NCI-H2171 (cell line): ENCODE data around the gene MFAP3.
"Not testable (repeated sequence)": the region's sequence is repeated elsewhere in the genome, so short reads cannot be mapped to it uniquely, and the experiment has no call there.

ENCODE experiments used
- DNase-seq: peaks from one replicate; lab custom pipeline; 2025; lab: John Stamatoyannopoulos, UW

Gene MFAP3

GRCh38 chr5:154038707-154039457 is at the start of gene MFAP3, which contains the start of gene FAM114A2:
TSS of gene MFAP3 (plus strand) at chr5:154038967. CDS start at chr5:154049723, 10,756 bp downstream.
TSS of gene FAM114A2 (minus strand) at chr5:154038910. CDS start at chr5:154034953, 3,957 bp downstream.
- peak; percentile 70 for DNase-seq

DNA sequence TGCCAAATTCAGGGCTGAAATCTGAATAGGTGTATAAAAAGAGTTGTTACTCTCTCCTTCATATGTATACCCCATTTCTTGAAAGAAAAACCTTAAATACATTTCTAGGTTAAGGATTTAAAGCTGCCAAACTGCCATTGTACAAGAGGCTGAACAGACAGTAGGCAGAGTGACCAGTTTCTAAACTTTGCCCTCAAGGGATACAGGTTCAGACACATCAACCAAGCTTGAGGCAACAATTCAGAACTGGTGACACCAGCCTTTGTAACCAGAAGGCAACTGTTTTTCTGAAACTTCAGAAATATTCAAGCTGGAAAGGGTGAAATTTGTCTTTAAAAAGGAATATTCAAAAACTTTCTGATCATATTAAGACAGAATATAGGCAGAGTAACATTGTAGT is 47.6 kb upstream of the MFAP3 start:
- DNase-seq, result no peak

GRCh38 chr5:153998010-153998409 is 40.8 kb upstream of the MFAP3 start:
- no peak for DNase-seq

DNA sequence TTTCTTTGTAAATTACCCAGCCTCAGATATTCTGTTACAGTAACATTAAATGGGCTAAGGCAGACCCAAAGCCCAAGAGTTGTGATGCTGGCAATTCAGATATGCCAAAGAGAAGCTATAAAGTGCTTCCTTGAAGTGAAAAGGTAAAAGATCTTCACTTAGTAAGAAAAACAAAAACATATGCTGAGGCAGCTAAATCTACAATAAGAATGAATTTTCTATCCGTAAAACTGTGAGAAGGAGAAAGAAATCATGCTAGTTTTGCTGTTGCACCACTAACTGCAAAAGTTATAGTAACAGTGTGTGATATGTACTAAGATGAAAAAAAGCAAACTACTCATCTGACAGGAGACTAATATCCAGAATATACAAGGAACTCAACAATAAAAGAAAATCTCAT is 40.0 kb upstream of the MFAP3 start:
- no peak for DNase-seq

- DNase-seq, result no peak
Measured at GRCh38 chr5:153999995-154000394, 38.8 kb upstream of the MFAP3 start.

- DNase-seq, result no peak
Measured at GRCh38 chr5:154000703-154001102, 38.1 kb upstream of the MFAP3 start.

GRCh38 chr5:154002093-154002492 is 36.7 kb upstream of the MFAP3 start:
- no peak for DNase-seq

DNA sequence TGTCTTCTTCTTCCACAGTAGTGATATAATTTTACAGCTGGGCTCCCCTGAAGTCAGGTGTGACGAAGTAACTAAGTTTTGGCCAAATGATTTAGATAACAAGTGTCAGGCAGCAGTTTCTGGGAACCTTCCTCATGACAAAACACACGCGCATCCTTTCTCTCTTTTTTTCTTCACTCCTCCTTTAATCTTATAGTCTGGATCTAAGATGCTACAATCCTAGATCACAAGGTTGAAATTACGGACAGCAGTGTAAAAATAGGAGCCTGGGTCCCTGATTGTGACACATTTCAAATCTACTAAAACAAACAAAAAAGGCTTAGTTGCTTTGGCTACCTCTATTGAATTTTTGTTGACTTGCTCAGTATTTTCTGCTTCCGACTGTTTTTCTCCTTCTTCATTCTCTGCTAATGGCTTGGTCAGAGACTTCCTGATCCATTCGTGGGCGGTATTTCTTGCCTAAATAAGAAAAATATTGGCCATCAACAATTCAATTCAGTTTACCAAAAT is 36.2 kb upstream of the MFAP3 start:
- no peak for DNase-seq

GRCh38 chr5:154005648-154006047 is 33.1 kb upstream of the MFAP3 start:
- no peak for DNase-seq

GRCh38 chr5:154010660-154011059 is 28.1 kb upstream of the MFAP3 start:
- DNase-seq, result no peak

GRCh38 chr5:154015071-154015693 is 23.6 kb upstream of the MFAP3 start:
- no peak for DNase-seq

GRCh38 chr5:154018919-154019318 is 19.8 kb upstream of the MFAP3 start:
- not testable (repeated sequence) for DNase-seq

DNA sequence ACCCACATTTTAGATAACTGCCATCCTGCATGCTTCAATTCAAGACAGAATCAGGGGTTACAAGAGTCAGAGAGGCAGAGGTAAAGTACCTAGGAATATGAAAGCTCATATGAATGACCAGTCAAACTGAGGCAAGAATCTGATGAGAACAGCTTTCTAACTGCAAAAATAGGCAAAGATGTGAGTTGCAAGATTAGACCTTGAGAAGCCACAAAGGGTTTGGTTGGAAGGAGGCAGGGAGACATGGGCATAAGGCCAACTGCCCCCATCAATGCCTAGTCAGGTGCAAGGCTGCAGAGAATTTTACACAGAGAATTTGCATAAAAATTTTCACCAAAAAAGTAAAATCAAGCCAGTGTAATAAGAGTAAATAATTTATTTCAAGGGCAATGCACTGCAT is 12.8 kb upstream of the MFAP3 start:
- no peak for DNase-seq

GRCh38 chr5:154031937-154032489 is 6.8 kb upstream of the MFAP3 start:
- no peak for DNase-seq

DNA sequence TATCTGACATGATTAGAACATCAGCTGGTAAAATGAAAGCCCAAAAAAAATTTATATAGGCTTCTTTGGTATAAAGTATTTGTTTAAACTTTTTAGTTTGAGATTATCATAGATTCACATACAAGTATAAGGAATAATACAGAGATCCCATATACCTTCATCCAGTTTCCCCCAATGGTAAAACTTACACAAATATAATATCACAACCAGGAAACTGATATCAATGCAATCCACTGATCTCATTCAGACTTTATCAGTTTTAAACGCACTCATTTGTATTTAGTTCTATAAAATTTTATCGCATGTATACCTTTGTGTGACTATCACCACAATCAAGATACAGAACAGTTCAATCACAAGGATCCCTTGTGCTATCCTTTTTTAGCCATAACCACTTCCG is 3.8 kb upstream of the MFAP3 start:
- DNase-seq, result no peak

GRCh38 chr5:154038261-154038706 is 483 bp upstream of the MFAP3 start:
- no peak for DNase-seq

GRCh38 chr5:154039458-154039829 is 677 bp downstream of the MFAP3 start:
- DNase-seq, result no peak

DNA sequence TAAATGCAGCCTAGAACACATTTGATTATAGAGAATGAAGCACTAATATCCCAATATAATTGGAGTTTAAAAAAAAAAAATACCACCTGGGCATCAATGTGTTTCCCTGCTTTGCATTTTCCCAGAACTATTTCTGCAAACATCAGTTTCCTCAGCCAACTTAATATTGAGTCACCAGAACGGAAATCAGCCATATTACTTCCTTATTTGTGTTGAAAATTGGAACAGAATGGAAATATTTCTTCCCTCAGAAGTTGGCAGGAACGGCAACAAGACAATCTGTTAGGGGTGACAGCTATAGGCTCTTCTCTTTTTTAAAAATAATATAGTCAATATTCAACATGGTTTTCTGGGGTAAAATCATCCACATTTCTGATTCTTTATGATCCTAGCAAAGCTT is 4.0 kb downstream of the MFAP3 start:
- DNase-seq, result no peak

DNA sequence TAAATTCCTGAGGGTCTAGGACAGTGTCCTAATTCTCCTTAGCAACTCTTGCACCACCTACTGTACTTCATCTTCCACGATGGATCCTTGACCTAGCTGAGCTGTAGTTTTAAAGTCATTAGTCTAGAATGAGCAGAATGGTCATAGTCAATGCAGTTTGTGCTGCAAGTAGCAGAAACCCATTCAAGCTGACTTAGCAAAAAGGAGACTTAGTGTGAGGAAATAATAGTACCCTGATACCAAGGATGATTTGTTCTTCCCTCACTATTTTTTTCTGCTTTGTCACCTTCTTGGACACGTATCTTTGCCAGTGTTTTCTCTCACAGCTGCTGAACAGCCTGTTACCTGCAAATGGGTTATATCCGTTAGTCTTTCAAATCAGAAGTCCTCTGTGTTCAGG is 5.3 kb downstream of the MFAP3 start:
- DNase-seq, result no peak

DNA sequence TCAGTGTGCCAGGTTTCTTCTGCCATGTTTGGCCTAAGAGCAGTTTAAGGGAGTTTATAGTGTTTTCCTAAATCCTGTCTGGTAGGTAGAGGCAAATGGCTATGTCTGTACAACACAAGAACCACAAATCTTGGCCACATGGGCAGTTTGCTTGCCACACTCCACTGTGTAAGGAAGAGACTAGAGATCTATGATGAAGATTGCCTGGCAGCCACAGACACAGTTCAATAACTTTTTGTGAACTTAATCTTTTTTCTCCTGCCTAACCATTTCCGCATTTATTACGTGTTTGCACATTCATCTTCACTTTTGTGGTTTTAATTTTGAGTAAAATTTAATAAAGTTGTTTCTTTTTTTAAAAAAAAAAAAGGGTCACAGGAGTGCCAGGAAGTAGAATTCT is 5.8 kb downstream of the MFAP3 start:
- no peak for DNase-seq

GRCh38 chr5:154046486-154046885 is 7.7 kb downstream of the MFAP3 start:
- DNase-seq, result no peak

DNA sequence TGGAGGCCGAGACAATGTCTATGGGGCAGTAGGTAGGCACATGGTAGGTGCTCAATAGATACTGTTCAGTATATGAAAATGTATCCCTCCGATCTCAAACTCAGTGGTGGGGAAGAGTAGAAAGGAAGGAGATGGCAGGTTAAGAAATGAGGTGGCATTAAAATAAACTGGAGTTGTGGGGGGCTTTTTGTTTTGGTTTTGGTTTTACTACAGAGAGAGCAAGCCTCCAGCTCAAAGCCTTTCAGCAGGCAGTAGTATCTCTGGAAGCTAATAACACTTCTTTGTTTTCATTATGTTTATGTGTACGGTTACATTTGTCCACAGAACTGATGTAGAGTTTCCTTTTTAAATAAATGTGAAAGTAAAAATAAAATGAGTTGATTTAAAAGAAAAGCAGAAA is 8.6 kb downstream of the MFAP3 start:
- no peak for DNase-seq

DNA sequence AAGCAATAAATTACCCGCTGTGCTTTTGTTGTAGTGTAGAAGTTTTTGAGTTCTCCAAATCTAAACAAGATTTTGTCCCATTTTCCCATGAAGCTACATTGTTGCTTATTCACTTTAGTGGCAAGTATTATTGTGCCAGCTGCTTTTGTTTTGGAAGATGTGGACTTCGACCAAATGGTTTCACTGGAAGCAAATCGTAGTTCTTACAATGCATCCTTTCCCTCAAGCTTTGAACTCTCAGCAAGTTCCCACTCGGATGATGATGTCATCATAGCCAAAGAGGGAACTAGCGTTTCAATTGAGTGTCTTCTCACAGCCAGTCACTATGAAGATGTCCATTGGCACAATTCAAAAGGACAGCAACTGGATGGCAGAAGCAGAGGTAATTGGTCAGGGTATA is 10.9 kb downstream of the MFAP3 start:
- DNase-seq, result no peak
